IMR-90 (cell line): ENCODE data around the gene ANKRD33B. TPM values are rescaled to one million over a fixed set of nuclear protein-coding genes. Genes with fewer than 3 reads are reported as not detected.

Experiments
- ATAC-seq: fragments of 200-7000 bp; cut with Tn5 transposase; 2 replicates; pipeline ENCODE4 v1.9.1; 2020; ENCODE audit warnings: low read depth, mild to moderate bottlenecking, moderate library complexity
- BruUV-seq: library from RNA; stranded (reverse); fragments of 400-500 nt; replicated peaks from 2 replicates; lab custom pipeline; 2021; lab: Mats Ljungman, UMichigan
- CTCF ChIA-PET: fragments of 300-600 bp; formaldehyde crosslinking; extraction: SDS; loops from one replicate; lab custom pipeline; 2021; ENCODE audit warnings: antibody characterized with exemption; lab: Yijun Ruan, JAX
- POLR2A ChIA-PET: fragments of 300-600 bp; sonication (Branson Sonifier 250); formaldehyde crosslinking; loops from one replicate; lab custom pipeline; 2022; ENCODE audit warnings: antibody characterized with exemption; ENCODE audit not compliant: unreplicated experiment; lab: Charles Lee
- DNase-seq: peaks from one replicate; pipeline ENCODE4 v3.0.0; 2013
- H2AFZ ChIP-seq: replicated peaks from 2 replicates; pipeline ENCODE3; 2013; ENCODE audit warnings: low read length, mild to moderate bottlenecking; ENCODE audit not compliant: poor library complexity
- H2AK5ac ChIP-seq: 2 replicates; pipeline ENCODE4 v1.6.1; 2013; ENCODE audit warnings: low read depth, low read length, inconsistent platforms
- H2AK9ac ChIP-seq: replicated peaks from 2 replicates; pipeline ENCODE3; 2013; ENCODE audit warnings: mild to moderate bottlenecking, low read depth, low read length, moderate library complexity; ENCODE audit not compliant: poor library complexity
- H2BK120ac ChIP-seq: 2 replicates; pipeline ENCODE4 v1.6.1; 2013; ENCODE audit warnings: low read depth, low read length, inconsistent platforms
- H2BK15ac ChIP-seq: 3 replicates; pipeline ENCODE4 v1.6.1; 2013; ENCODE audit warnings: low read depth, low read length, inconsistent platforms
- H2BK20ac ChIP-seq: 2 replicates; pipeline ENCODE4 v1.6.1; 2013; ENCODE audit warnings: low read depth, mild to moderate bottlenecking, inconsistent platforms, low read length, moderate library complexity
- H2BK5ac ChIP-seq: 2 replicates; pipeline ENCODE4 v1.6.1; 2013; ENCODE audit warnings: mild to moderate bottlenecking, low read depth, low read length, inconsistent platforms; ENCODE audit not compliant: poor library complexity, severe bottlenecking
- H3K14ac ChIP-seq: replicated peaks from 2 replicates; pipeline ENCODE4 v1.6.1; 2013; ENCODE audit warnings: low read depth, low read length, inconsistent platforms
- H3K18ac ChIP-seq: 2 replicates; pipeline ENCODE4 v1.6.1; 2013; ENCODE audit warnings: low read depth, low read length, control low read depth
- H3K23ac ChIP-seq: 2 replicates; pipeline ENCODE4 v1.6.1; 2013; ENCODE audit warnings: low read depth, low read length, inconsistent platforms
- H3K27ac ChIP-seq: 2 replicates; pipeline ENCODE4 v1.5.1; 2013; ENCODE audit warnings: mild to moderate bottlenecking, control low read depth, low read length; ENCODE audit not compliant: insufficient read depth
- H3K27me3 ChIP-seq: 2 replicates; pipeline ENCODE4 v1.6.1; 2013; ENCODE audit warnings: low read length; ENCODE audit not compliant: control insufficient read depth, insufficient read depth
- H3K36me3 ChIP-seq: 2 replicates; pipeline ENCODE4 v1.6.1; 2013; ENCODE audit warnings: low read length, mixed read lengths; ENCODE audit not compliant: control insufficient read depth, insufficient read depth
- H3K4ac ChIP-seq: 2 replicates; pipeline ENCODE4 v1.6.1; 2013; ENCODE audit warnings: low read depth, low read length, inconsistent platforms
- H3K4me1 ChIP-seq: 2 replicates; pipeline ENCODE4 v1.6.1; 2013; ENCODE audit warnings: low read length, mixed read lengths; ENCODE audit not compliant: control insufficient read depth, insufficient read depth
- H3K4me2 ChIP-seq: 2 replicates; pipeline ENCODE4 v1.6.1; 2013; ENCODE audit warnings: low read depth, mild to moderate bottlenecking, control low read depth, low read length, moderate library complexity
- H3K4me3 ChIP-seq: 2 replicates; pipeline ENCODE4 v1.5.1; 2013; ENCODE audit warnings: low read depth, mild to moderate bottlenecking, control low read depth, low read length, moderate library complexity; ENCODE audit not compliant: insufficient read depth
- H3K56ac ChIP-seq: 2 replicates; pipeline ENCODE4 v1.6.1; 2013; ENCODE audit warnings: low read length, inconsistent platforms; ENCODE audit not compliant: insufficient read depth; ENCODE audit errors: extremely low read depth
- H3K79me1 ChIP-seq, 2 experiments: 2 replicates each; pipeline ENCODE4 v1.6.1; 2013; ENCODE audit warnings: low read length in 2 of 2, inconsistent platforms in 1 of 2, low read depth in 1 of 2
- H3K9ac ChIP-seq: 2 replicates; pipeline ENCODE4 v1.6.1; 2013; ENCODE audit warnings: low read depth, low read length, control low read depth
- H3K9me1 ChIP-seq: 2 replicates; pipeline ENCODE4 v1.6.1; 2013; ENCODE audit warnings: low read length, inconsistent platforms; ENCODE audit not compliant: insufficient read depth
- H3K9me3 ChIP-seq: 2 replicates; pipeline ENCODE4 v1.6.1; 2013; ENCODE audit warnings: low read length; ENCODE audit not compliant: control insufficient read depth, insufficient read depth
- H4K20me1 ChIP-seq: 2 replicates; pipeline ENCODE4 v1.6.1; 2013; ENCODE audit warnings: low read length, inconsistent platforms; ENCODE audit not compliant: insufficient read depth
- H4K5ac ChIP-seq: 2 replicates; pipeline ENCODE4 v1.6.1; 2013; ENCODE audit warnings: mild to moderate bottlenecking, low read depth, low read length, control low read depth
- H4K8ac ChIP-seq, 2 experiments: 2 replicates each; pipeline ENCODE4 v1.6.1; 2013; ENCODE audit warnings: low read depth in 2 of 2, low read length in 2 of 2, control low read depth in 1 of 2, inconsistent platforms in 1 of 2
- H4K91ac ChIP-seq: 2 replicates; pipeline ENCODE4 v1.6.1; 2013; ENCODE audit warnings: low read depth, low read length, inconsistent platforms; ENCODE audit not compliant: insufficient read depth
- BHLHE40 ChIP-seq: fragments of 150-350 bp; IDR thresholded peaks from 2 replicates; pipeline ENCODE4 v1.6.1; 2016; ENCODE audit warnings: mild to moderate bottlenecking, low read depth, low read length
- CHD1 ChIP-seq: IDR thresholded peaks from 2 replicates; pipeline ENCODE4 v1.6.1; 2012; ENCODE audit warnings: low read depth, low read length, improper control_type of control experiment
- ELK1 ChIP-seq: fragments of 150-350 bp; IDR thresholded peaks from 2 replicates; pipeline ENCODE4 v1.6.1; 2016; ENCODE audit warnings: low read depth, mild to moderate bottlenecking, low read length, moderate library complexity, borderline replicate concordance
- FOS ChIP-seq: fragments of 150-350 bp; IDR thresholded peaks from 2 replicates; pipeline ENCODE4 v1.6.1; 2016; ENCODE audit warnings: low read depth, low read length
- MAFK ChIP-seq: IDR thresholded peaks from 2 replicates; pipeline ENCODE4 v1.6.1; 2012; ENCODE audit warnings: low read depth, low read length, improper control_type of control experiment
- MAZ ChIP-seq: IDR thresholded peaks from 2 replicates; pipeline ENCODE4 v1.6.1; 2012; ENCODE audit warnings: low read depth, mild to moderate bottlenecking, low read length, improper control_type of control experiment, moderate library complexity, borderline replicate concordance
- POLR2A ChIP-seq: IDR thresholded peaks from 2 replicates; pipeline ENCODE4 v1.6.1; 2012; ENCODE audit warnings: mild to moderate bottlenecking, low read depth, low read length
- RAD21 ChIP-seq: IDR thresholded peaks from 2 replicates; pipeline ENCODE4 v1.6.1; 2012; ENCODE audit warnings: low read length, improper control_type of control experiment
- RFX5 ChIP-seq: IDR thresholded peaks from 2 replicates; pipeline ENCODE4 v1.8.0; 2012; ENCODE audit warnings: low read depth, mild to moderate bottlenecking, low read length, moderate library complexity
- SMC3 ChIP-seq: fragments of 150-350 bp; IDR thresholded peaks from 2 replicates; pipeline ENCODE4 v1.6.1; 2016; ENCODE audit warnings: low read depth, mild to moderate bottlenecking, antibody characterized with exemption, low read length, moderate library complexity
- USF2 ChIP-seq: fragments of 150-350 bp; IDR thresholded peaks from 2 replicates; pipeline ENCODE4 v1.6.1; 2017; ENCODE audit warnings: mild to moderate bottlenecking, antibody characterized with exemption, low read length, low read depth
- WGBS, 2 experiments: methylation state at CpG; one replicate each; pipeline versions ENCODE4 v1.1.5 to v1.1.7; 2013; ENCODE audit warnings: missing lambda C conversion rate in 2 of 2; ENCODE audit not compliant: insufficient read length in 1 of 2; ENCODE audit errors: extremely low coverage in 2 of 2; 5-methylcytosine and 5-hydroxymethylcytosine counted together
- dilution Hi-C: fragments of 300-500 bp; cut with HindIII; formaldehyde crosslinking; loops from one replicate; pipeline ENCODE4 v1.14.3; 2018; ENCODE audit warnings: low sequenced_read_pairs; ENCODE audit not compliant: unreplicated experiment
- in situ Hi-C: fragments of 300-500 bp; cut with MboI; formaldehyde crosslinking; loops from 3 replicates; pipeline ENCODE4 v1.14.3; 2019; ENCODE audit warnings: low sequenced_read_pairs, inconsistent platforms, mixed read lengths
- intact Hi-C: fragments of 100-400 bp; cut with micrococcal nuclease; formaldehyde crosslinking; loops from 2 replicates; pipeline ENCODE4 v1.10.0; 2022
- polyA plus RNA-seq, 3 experiments: library from polyadenylated mRNA; depleted of rRNA; stranded (reverse); fragments of >200 nt; gene quantifications; 2 replicates each; pipeline ENCODE4 v1.2.3, GENCODE V29; 2012; ENCODE audit warnings: low replicate concordance in 1 of 3
- total RNA-seq: library from RNA; depleted of rRNA; stranded (reverse); fragments of >200 nt; gene quantifications from 2 replicates; pipeline ENCODE4 v1.2.3, GENCODE V29; 2012

The ANKRD33B gene
- total and polyA plus RNA-seq, 2 of the 4 experiments (the other 2 are of a cell fraction): 2.5 to 3.3 TPM

- no peak for TF ChIP-seq ELK1
Observed at GRCh38 chr5:10631316-10631996, 67.6 kb downstream of the ANKRD33B start (continued).

GRCh38 chr5:10632110-10632761, 68.4 kb downstream of the ANKRD33B start:
- 75% methylated on average over 4 of the region's 23 CpGs; no CpG with 5 or more reads in 1 of the 2 experiments for WGBS, 2 experiments
- Histone ChIP-seq H3K27ac (no peak overlapping the region), H3K4me2 (no peak overlapping the region), H3K9me3 (no peaks in the 10 kb centered on the region), H3K18ac (no peak overlapping the region), H4K8ac (no peak overlapping the region), H3K4me3 (no peak overlapping the region), H3K27me3 (no peaks in the 10 kb centered on the region), H3K9ac (no peak overlapping the region), H2BK120ac (no peak overlapping the region), H3K79me1 (peaks cover 21 to 77% of the 10 kb centered on the region in 2 experiments), H4K5ac (no peak overlapping the region), H4K20me1 (peaks cover 44% of the 10 kb centered on the region), H3K36me3 (peaks cover 2% of the 10 kb centered on the region; the same call in 1 of the 2 replicates), H2AK5ac (peak overlapping the region; percentile 46; the same call in 1 of the 2 replicates), H3K23ac (no peak overlapping the region), H3K14ac (no peak overlapping the region), H3K56ac (no peak overlapping the region), H2AFZ (no peak overlapping the region), H2BK15ac (no peak overlapping the region), H2BK20ac (no peak overlapping the region), H2BK5ac (no peak overlapping the region), H3K4ac (no peak overlapping the region), H3K9me1 (peaks cover 5% of the 10 kb centered on the region), H4K91ac (peak overlapping the region; percentile 44; the same call in 1 of the 2 replicates), H2AK9ac (no peak overlapping the region), H3K4me1 (peaks cover 10% of the 10 kb centered on the region)
- ChIA-PET POLR2A (no interaction called here), CTCF (interaction anchor here (0.6 kb wide), 1 partner anchor 178 kb away, joined by 3 read pairs; no protein-coding TSS in a partner anchor)
- intact Hi-C loops (no loop called here), in situ Hi-C loops (loop anchor here (5.0 kb wide), 1 partner anchor 180 kb away; no protein-coding TSS in a partner anchor), dilution Hi-C loops (no loop called here)
- DNase-seq (peak; percentile 59), ATAC-seq (no peak)
- BruUV-seq: no TSS peak
- no peak for TF ChIP-seq POLR2A
- no peak for TF ChIP-seq FOS
- TF ChIP-seq USF2: no peak
- no peak for TF ChIP-seq ELK1
- TF ChIP-seq CHD1: no peak
- TF ChIP-seq RAD21: no peak
- TF ChIP-seq RFX5: no peak
- TF ChIP-seq BHLHE40: no peak
- no peak for TF ChIP-seq MAFK
- TF ChIP-seq SMC3: no peak
- TF ChIP-seq MAZ: no peak
